ENCODE data around the gene SERPINI1.

Gene SERPINI1

DNA sequence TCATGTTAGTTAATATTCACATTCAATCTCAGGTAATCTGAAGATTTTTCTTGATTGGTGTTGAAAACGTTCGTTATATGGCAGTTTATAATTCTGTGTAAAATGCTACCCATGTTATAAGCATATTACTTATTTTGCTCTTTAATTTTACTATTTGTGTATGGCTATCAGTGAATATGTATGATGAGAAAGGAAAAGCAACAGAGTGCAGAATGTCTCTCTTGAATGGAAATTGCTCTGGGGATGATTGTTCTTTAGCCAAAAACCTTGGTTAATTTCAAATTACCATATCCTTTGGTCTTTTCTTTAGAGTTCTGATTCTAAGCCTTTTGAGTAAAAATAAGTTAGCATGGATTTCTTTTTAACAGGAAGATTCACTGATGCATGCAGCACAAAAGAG is 2.5 kb downstream of the SERPINI1 start:
- no CpG with 5 or more reads among the region's 2 CpGs for WGBS (ENCODE audit: extremely low coverage, insufficient coverage, insufficient read length)
- H3K79me2 ChIP-seq (ENCODE audit: control insufficient read depth, insufficient read depth, low read length, poor library complexity): peaks cover 6% of the 10 kb centered on the region
- H4K91ac ChIP-seq (ENCODE audit: low read depth, low read length): no peak overlapping the region
- H3K27me3 ChIP-seq (ENCODE audit: insufficient read depth, low read length): no peaks in the 10 kb centered on the region
- H2AK5ac ChIP-seq (ENCODE audit: low read length): no peak overlapping the region
- no peak overlapping the region for H4K12ac ChIP-seq (ENCODE audit: low read depth, low read length)
- H3K4me2 ChIP-seq (ENCODE audit: low read length): no peak overlapping the region
- no peak overlapping the region for H3K27ac ChIP-seq (ENCODE audit: low read depth, low read length)
- H3K36me3 ChIP-seq (ENCODE audit: control insufficient read depth in 1 of 2, insufficient read depth in 2 of 2, low read length in 2 of 2): no peaks in the 10 kb centered on the region
- no peak overlapping the region for H3K23ac ChIP-seq (ENCODE audit: low read length)
- DNase-seq: no peak
- H2BK120ac ChIP-seq (ENCODE audit: insufficient read depth, low read length, poor library complexity): no peak overlapping the region
- H3K4ac ChIP-seq (ENCODE audit: low read depth, low read length): no peak overlapping the region
- H3K14ac ChIP-seq (ENCODE audit: low read length): no peak overlapping the region
- H3K4me1 ChIP-seq (ENCODE audit: control insufficient read depth in 1 of 2, insufficient read depth in 2 of 2, low read length in 2 of 2): no peaks in the 10 kb centered on the region
- peaks cover 3% of the 10 kb centered on the region for H3K9me3 ChIP-seq (ENCODE audit: insufficient read depth, low read depth, low read length)
- H2BK12ac ChIP-seq (ENCODE audit: low read length): no peak overlapping the region
- no peak overlapping the region for H3K4me3 ChIP-seq (ENCODE audit: low read depth, low read length)
- H3K18ac ChIP-seq (ENCODE audit: low read length): no peak overlapping the region
- H2BK5ac ChIP-seq (ENCODE audit: low read depth, low read length, poor library complexity): no peak overlapping the region
- no peak overlapping the region for H2AFZ ChIP-seq (ENCODE audit: insufficient read depth, low read length, poor library complexity)
- H3K79me1 ChIP-seq (ENCODE audit: low read length): peaks cover 9% of the 10 kb centered on the region
- no peak overlapping the region for H4K8ac ChIP-seq (ENCODE audit: low read depth, low read length)
- H3K9ac ChIP-seq (ENCODE audit: low read length): no peak overlapping the region

DNA sequence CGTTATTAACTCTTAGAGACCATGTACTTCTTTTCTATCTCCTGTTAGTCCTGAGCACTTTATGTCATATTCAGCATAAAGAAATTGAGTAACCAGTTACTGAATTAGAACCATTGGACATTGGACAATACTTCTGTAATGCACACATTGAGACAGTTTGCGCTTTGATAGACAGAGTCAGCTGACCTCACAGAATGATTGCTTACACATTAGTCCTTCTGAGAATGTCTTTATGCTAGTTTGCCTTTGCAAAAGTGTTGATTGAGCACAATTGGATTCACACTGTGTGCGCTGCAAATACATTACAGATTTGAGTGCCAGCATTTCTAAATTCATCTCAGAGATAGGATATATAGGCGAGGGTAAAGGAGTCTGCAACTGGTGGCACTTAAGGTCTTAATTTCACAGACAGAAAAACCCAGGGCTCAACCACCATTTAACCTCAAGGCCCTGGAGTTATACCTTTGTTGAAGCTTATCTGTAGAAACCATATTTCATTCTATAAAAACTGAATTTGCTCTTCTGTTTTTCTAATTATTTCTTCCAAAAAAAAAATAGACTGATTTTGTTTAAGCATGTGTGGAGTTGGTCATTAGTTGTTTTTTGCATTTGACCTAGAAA is 3.8 kb downstream of the SERPINI1 start:
- Histone ChIP-seq H3K4ac (ENCODE audit: low read depth, low read length) (no peak overlapping the region), H3K4me3 (ENCODE audit: low read depth, low read length) (no peak overlapping the region), H2AFZ (ENCODE audit: insufficient read depth, low read length, poor library complexity) (no peak overlapping the region), H3K9me3 (ENCODE audit: insufficient read depth, low read depth, low read length) (peaks cover 3% of the 10 kb centered on the region), H4K91ac (ENCODE audit: low read depth, low read length) (no peak overlapping the region), H3K27me3 (ENCODE audit: insufficient read depth, low read length) (no peaks in the 10 kb centered on the region), H3K9ac (ENCODE audit: low read length) (no peak overlapping the region), H2BK5ac (ENCODE audit: low read depth, low read length, poor library complexity) (no peak overlapping the region), H3K27ac (ENCODE audit: low read depth, low read length) (no peak overlapping the region), H3K79me2 (ENCODE audit: control insufficient read depth, insufficient read depth, low read length, poor library complexity) (peaks cover 4% of the 10 kb centered on the region), H2BK120ac (ENCODE audit: insufficient read depth, low read length, poor library complexity) (no peak overlapping the region), H2BK12ac (ENCODE audit: low read length) (no peak overlapping the region), H3K36me3 (ENCODE audit: control insufficient read depth in 1 of 2, insufficient read depth in 2 of 2, low read length in 2 of 2) (no peaks in the 10 kb centered on the region), H4K12ac (ENCODE audit: low read depth, low read length) (no peak overlapping the region), H3K4me1 (ENCODE audit: control insufficient read depth in 1 of 2, insufficient read depth in 2 of 2, low read length in 2 of 2) (no peaks in the 10 kb centered on the region), H3K18ac (ENCODE audit: low read length) (no peak overlapping the region), H4K8ac (ENCODE audit: low read depth, low read length) (no peak overlapping the region), H3K14ac (ENCODE audit: low read length) (no peak overlapping the region), H3K4me2 (ENCODE audit: low read length) (no peak overlapping the region), H2AK5ac (ENCODE audit: low read length) (no peak overlapping the region), H3K23ac (ENCODE audit: low read length) (no peak overlapping the region), H3K79me1 (ENCODE audit: low read length) (peaks cover 6% of the 10 kb centered on the region)
- DNase-seq: no peak
- no CpG with 5 or more reads among the region's 4 CpGs for WGBS (ENCODE audit: extremely low coverage, insufficient coverage, insufficient read length)

DNA sequence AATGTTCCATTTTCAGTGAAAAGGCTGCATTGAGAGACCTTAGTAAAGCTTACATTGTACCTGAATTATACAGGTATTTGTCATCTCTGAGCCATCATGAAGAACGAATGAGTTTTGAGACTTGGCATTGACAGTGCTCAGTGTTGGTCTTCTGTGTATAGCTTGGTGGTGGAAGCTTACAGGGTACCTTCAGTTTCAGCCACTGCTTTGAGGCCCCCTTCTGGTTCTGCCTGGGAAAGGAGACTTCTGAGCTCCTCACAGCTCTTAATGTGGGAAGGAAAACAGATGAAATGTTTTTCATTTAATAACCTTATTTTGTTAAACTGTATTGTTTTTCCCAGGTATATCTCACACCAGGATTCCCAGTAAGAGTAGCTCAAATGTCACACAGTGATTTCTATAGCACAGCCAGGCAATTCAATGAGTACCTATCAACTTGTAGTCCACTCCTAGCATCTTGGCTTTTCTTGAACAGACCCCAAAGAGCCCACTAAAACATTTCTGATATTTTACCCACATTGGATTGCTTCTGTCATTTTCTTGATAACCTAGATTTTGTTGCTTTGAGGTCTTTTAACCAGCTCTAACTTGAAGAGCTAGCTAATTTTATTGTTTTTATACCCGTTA is 5.6 kb downstream of the SERPINI1 start:
- H3K9me3 ChIP-seq (ENCODE audit: insufficient read depth, low read depth, low read length): no peaks in the 10 kb centered on the region
- H3K14ac ChIP-seq (ENCODE audit: low read length): no peak overlapping the region
- H3K4me1 ChIP-seq (ENCODE audit: control insufficient read depth in 1 of 2, insufficient read depth in 2 of 2, low read length in 2 of 2): no peaks in the 10 kb centered on the region
- H3K18ac ChIP-seq (ENCODE audit: low read length): no peak overlapping the region
- WGBS (ENCODE audit: extremely low coverage, insufficient coverage, insufficient read length): no CpG with 5 or more reads among the region's 2 CpGs
- no peak overlapping the region for H3K4me2 ChIP-seq (ENCODE audit: low read length)
- H4K91ac ChIP-seq (ENCODE audit: low read depth, low read length): no peak overlapping the region
- no peak overlapping the region for H3K4ac ChIP-seq (ENCODE audit: low read depth, low read length)
- DNase-seq: peak in 1 of 2 donors; percentile 33
- no peak overlapping the region for H4K8ac ChIP-seq (ENCODE audit: low read depth, low read length)
- no peak overlapping the region for H2BK5ac ChIP-seq (ENCODE audit: low read depth, low read length, poor library complexity)
- no peaks in the 10 kb centered on the region for H3K79me1 ChIP-seq (ENCODE audit: low read length)
- H3K9ac ChIP-seq (ENCODE audit: low read length): no peak overlapping the region
- no peak overlapping the region for H2AK5ac ChIP-seq (ENCODE audit: low read length)
- no peak overlapping the region for H2AFZ ChIP-seq (ENCODE audit: insufficient read depth, low read length, poor library complexity)
- H3K27ac ChIP-seq (ENCODE audit: low read depth, low read length): no peak overlapping the region
- no peak overlapping the region for H3K23ac ChIP-seq (ENCODE audit: low read length)
- no peak overlapping the region for H2BK12ac ChIP-seq (ENCODE audit: low read length)
- H3K79me2 ChIP-seq (ENCODE audit: control insufficient read depth, insufficient read depth, low read length, poor library complexity): no peaks in the 10 kb centered on the region
- H4K12ac ChIP-seq (ENCODE audit: low read depth, low read length): no peak overlapping the region
- no peaks in the 10 kb centered on the region for H3K27me3 ChIP-seq (ENCODE audit: insufficient read depth, low read length)
- no peaks in the 10 kb centered on the region for H3K36me3 ChIP-seq (ENCODE audit: control insufficient read depth in 1 of 2, insufficient read depth in 2 of 2, low read length in 2 of 2)
- H2BK120ac ChIP-seq (ENCODE audit: insufficient read depth, low read length, poor library complexity): no peak overlapping the region
- H3K4me3 ChIP-seq (ENCODE audit: low read depth, low read length): no peak overlapping the region

DNA sequence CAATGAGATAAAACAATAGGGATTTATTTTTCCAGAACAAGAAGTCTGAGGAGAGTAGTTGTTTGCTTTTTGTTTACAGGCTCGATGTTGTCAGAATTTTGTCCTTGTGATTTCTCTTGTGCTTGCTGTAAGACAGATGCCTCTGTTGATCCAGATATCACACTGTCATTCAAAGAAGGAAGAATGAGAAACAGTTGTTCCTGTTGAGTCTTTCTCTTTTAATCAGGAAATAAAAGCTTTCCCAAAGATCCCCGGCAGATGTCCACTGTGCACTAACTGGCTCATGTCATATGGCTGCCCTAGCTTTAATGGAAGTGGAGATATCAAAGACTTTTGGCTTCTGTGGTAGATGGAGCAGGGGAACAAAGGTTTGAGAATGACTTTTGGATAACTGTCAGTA is 6.8 kb downstream of the SERPINI1 start:
- no peak overlapping the region for H4K12ac ChIP-seq (ENCODE audit: low read depth, low read length)
- H3K9ac ChIP-seq (ENCODE audit: low read length): no peak overlapping the region
- no peak for DNase-seq
- no peaks in the 10 kb centered on the region for H3K4me1 ChIP-seq (ENCODE audit: control insufficient read depth in 1 of 2, insufficient read depth in 2 of 2, low read length in 2 of 2)
- H2BK120ac ChIP-seq (ENCODE audit: insufficient read depth, low read length, poor library complexity): no peak overlapping the region
- H4K91ac ChIP-seq (ENCODE audit: low read depth, low read length): no peak overlapping the region
- H3K18ac ChIP-seq (ENCODE audit: low read length): no peak overlapping the region
- no peak overlapping the region for H4K8ac ChIP-seq (ENCODE audit: low read depth, low read length)
- no peak overlapping the region for H2AK5ac ChIP-seq (ENCODE audit: low read length)
- H3K4me3 ChIP-seq (ENCODE audit: low read depth, low read length): no peak overlapping the region
- H3K9me3 ChIP-seq (ENCODE audit: insufficient read depth, low read depth, low read length): no peaks in the 10 kb centered on the region
- H3K27me3 ChIP-seq (ENCODE audit: insufficient read depth, low read length): no peaks in the 10 kb centered on the region
- no peaks in the 10 kb centered on the region for H3K36me3 ChIP-seq (ENCODE audit: control insufficient read depth in 1 of 2, insufficient read depth in 2 of 2, low read length in 2 of 2)
- no peaks in the 10 kb centered on the region for H3K79me2 ChIP-seq (ENCODE audit: control insufficient read depth, insufficient read depth, low read length, poor library complexity)
- H3K23ac ChIP-seq (ENCODE audit: low read length): no peak overlapping the region
- H3K27ac ChIP-seq (ENCODE audit: low read depth, low read length): no peak overlapping the region
- H3K4ac ChIP-seq (ENCODE audit: low read depth, low read length): no peak overlapping the region
- no peaks in the 10 kb centered on the region for H3K79me1 ChIP-seq (ENCODE audit: low read length)
- H2BK5ac ChIP-seq (ENCODE audit: low read depth, low read length, poor library complexity): no peak overlapping the region
- no peak overlapping the region for H3K14ac ChIP-seq (ENCODE audit: low read length)
- no CpG with 5 or more reads among the region's 2 CpGs for WGBS (ENCODE audit: extremely low coverage, insufficient coverage, insufficient read length)
- H3K4me2 ChIP-seq (ENCODE audit: low read length): no peak overlapping the region
- H2AFZ ChIP-seq (ENCODE audit: insufficient read depth, low read length, poor library complexity): no peak overlapping the region
- H2BK12ac ChIP-seq (ENCODE audit: low read length): no peak overlapping the region

All from trophoblast cell (in vitro differentiated cells and primary cell).